Measurements from ENCODE around the gene ARHGEF16. TPM values are rescaled to one million over a fixed set of nuclear protein-coding genes. Genes with fewer than 3 reads are reported as not detected.

ARHGEF16 gene
- total RNA-seq, 1 experiment from 2014 or later = 10.1 TPM

- Histone ChIP-seq H3K9me3 (ENCODE audit: control insufficient read depth, insufficient read depth, low read depth, low read length) (no peaks in the 10 kb centered on the region), H3K27me3 (ENCODE audit: control insufficient read depth, insufficient read depth, low read length) (no peaks in the 10 kb centered on the region), H3K4me1 (ENCODE audit: control insufficient read depth, insufficient read depth, low read length) (peaks cover 10% of the 10 kb centered on the region), H3K27ac (ENCODE audit: low read length) (no peak overlapping the region), H3K36me3 (ENCODE audit: control insufficient read depth, insufficient read depth, low read length) (no peaks in the 10 kb centered on the region), H3K4me3 (ENCODE audit: low read depth in 2 of 2, low read length in 2 of 2) (no peak overlapping the region)
- TF ChIP-seq POLR2AphosphoS5 (IDR thresholded peaks at IDR 0.05; ENCODE audit: low read depth, low read length) = no peak
- intact Hi-C loops (cut with micrococcal nuclease; ENCODE audit: unreplicated experiment) = no loop called here
- in situ Hi-C loops (cut with HindIII; ENCODE audit: low pct_unique_long_range_greater_than_20kb, low sequenced_read_pairs) = no loop called here
- no peak for DNase-seq (ENCODE audit: low read depth, low spot score)
- no TSS peak for BruUV-seq (replicated peaks)
- ChIA-PET POLR2A (no interaction called here), CTCF (interaction anchor here (0.6 to 1.3 kb wide), 3 partner anchors 11 to 96 kb away, joined by 3 to 4 read pairs (median 4); no protein-coding TSS in a partner anchor)
- no peak for ATAC-seq
Observed at GRCh38 chr1:3518756-3519155, 64.3 kb downstream of the ARHGEF16 start.

DNA sequence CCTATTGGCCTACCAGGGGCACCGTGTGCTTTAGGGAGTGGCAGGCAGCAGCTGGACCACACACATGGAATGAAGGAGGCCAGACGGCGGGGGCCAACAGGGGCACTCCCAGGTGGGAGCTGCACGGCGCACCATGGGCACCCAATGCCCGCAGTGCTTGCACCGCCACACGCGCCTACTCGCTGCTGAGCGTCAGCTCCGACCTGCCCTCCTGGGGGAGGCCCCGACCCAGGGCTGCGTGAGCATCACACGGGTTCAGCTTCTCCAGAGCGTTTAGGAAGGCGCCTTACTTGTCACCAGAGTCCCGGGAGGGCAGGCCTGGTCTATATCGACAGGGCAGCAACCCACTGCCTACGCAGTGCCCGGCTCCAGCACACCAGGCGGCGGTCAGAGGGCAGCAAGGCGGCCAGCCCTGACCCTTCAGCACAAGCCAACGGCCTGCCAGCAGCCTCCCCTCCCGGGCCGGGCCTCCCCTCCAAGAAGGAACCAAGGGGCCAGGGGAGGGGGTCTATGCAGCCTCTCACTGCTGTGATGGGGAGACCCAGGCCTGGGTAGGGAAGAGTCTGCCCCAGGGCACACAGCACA, 64.9 kb downstream of the ARHGEF16 start:
- Histone ChIP-seq H3K4me3 (ENCODE audit: low read depth in 2 of 2, low read length in 2 of 2) (no peak overlapping the region), H3K36me3 (ENCODE audit: control insufficient read depth, insufficient read depth, low read length) (no peaks in the 10 kb centered on the region), H3K9me3 (ENCODE audit: control insufficient read depth, insufficient read depth, low read depth, low read length) (no peaks in the 10 kb centered on the region), H3K4me1 (ENCODE audit: control insufficient read depth, insufficient read depth, low read length) (peaks cover 10% of the 10 kb centered on the region), H3K27me3 (ENCODE audit: control insufficient read depth, insufficient read depth, low read length) (no peaks in the 10 kb centered on the region), H3K27ac (ENCODE audit: low read length) (no peak overlapping the region)
- POLR2A ChIA-PET = no interaction called here
- ATAC-seq = no peak
- no TSS peak for BruUV-seq (replicated peaks)
- in situ Hi-C loops (cut with HindIII; ENCODE audit: low pct_unique_long_range_greater_than_20kb, low sequenced_read_pairs) = no loop called here
- no peak for TF ChIP-seq SIN3A (IDR thresholded peaks at IDR 0.05; ENCODE audit: borderline replicate concordance, insufficient read depth, low read depth, low read length)
- TF ChIP-seq, protein P1, sequence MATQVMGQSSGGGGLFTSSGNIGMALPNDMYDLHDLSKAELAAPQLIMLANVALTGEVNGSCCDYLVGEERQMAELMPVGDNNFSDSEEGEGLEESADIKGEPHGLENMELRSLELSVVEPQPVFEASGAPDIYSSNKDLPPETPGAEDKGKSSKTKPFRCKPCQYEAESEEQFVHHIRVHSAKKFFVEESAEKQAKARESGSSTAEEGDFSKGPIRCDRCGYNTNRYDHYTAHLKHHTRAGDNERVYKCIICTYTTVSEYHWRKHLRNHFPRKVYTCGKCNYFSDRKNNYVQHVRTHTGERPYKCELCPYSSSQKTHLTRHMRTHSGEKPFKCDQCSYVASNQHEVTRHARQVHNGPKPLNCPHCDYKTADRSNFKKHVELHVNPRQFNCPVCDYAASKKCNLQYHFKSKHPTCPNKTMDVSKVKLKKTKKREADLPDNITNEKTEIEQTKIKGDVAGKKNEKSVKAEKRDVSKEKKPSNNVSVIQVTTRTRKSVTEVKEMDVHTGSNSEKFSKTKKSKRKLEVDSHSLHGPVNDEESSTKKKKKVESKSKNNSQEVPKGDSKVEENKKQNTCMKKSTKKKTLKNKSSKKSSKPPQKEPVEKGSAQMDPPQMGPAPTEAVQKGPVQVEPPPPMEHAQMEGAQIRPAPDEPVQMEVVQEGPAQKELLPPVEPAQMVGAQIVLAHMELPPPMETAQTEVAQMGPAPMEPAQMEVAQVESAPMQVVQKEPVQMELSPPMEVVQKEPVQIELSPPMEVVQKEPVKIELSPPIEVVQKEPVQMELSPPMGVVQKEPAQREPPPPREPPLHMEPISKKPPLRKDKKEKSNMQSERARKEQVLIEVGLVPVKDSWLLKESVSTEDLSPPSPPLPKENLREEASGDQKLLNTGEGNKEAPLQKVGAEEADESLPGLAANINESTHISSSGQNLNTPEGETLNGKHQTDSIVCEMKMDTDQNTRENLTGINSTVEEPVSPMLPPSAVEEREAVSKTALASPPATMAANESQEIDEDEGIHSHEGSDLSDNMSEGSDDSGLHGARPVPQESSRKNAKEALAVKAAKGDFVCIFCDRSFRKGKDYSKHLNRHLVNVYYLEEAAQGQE (IDR thresholded peaks at IDR 0.05; ENCODE audit: insufficient read depth in 1 of 2, low read depth in 2 of 2, low read length in 1 of 2) = no peak
- CTCF ChIA-PET = no interaction called here
- DNase-seq (ENCODE audit: low read depth, low spot score) = no peak
- intact Hi-C loops (cut with micrococcal nuclease; ENCODE audit: unreplicated experiment) = no loop called here

GRCh38 chr1:3520419-3521378, 66.2 kb downstream of the ARHGEF16 start:
- Histone ChIP-seq H3K36me3 (ENCODE audit: control insufficient read depth, insufficient read depth, low read length) (no peaks in the 10 kb centered on the region), H3K9me3 (ENCODE audit: control insufficient read depth, insufficient read depth, low read depth, low read length) (no peaks in the 10 kb centered on the region), H3K27me3 (ENCODE audit: control insufficient read depth, insufficient read depth, low read length) (no peaks in the 10 kb centered on the region), H3K4me1 (ENCODE audit: control insufficient read depth, insufficient read depth, low read length) (peaks cover 10% of the 10 kb centered on the region), H3K4me3 (ENCODE audit: low read depth in 2 of 2, low read length in 2 of 2) (no peak overlapping the region), H3K27ac (ENCODE audit: low read length) (no peak overlapping the region)
- ATAC-seq = no peak
- ChIA-PET CTCF (no interaction called here), POLR2A (no interaction called here)
- intact Hi-C loops (cut with micrococcal nuclease; ENCODE audit: unreplicated experiment) = no loop called here
- no peak for DNase-seq (ENCODE audit: low read depth, low spot score)
- in situ Hi-C loops (cut with HindIII; ENCODE audit: low pct_unique_long_range_greater_than_20kb, low sequenced_read_pairs) = no loop called here
- no TSS peak for BruUV-seq (replicated peaks)
- TF ChIP-seq SIN3A (IDR thresholded peaks at IDR 0.05; ENCODE audit: borderline replicate concordance, insufficient read depth, low read depth, low read length) (no peak), POLR2AphosphoS5 (IDR thresholded peaks at IDR 0.05; ENCODE audit: low read depth, low read length) (no peak), TCF7L2 (IDR thresholded peaks at IDR 0.05; ENCODE audit: low read depth, low read length) (no peak)
- TF ChIP-seq, protein P1 (IDR thresholded peaks at IDR 0.05; ENCODE audit: insufficient read depth in 1 of 2, low read depth in 2 of 2, low read length in 1 of 2) = no peak
- TF ChIP-seq, protein P2, sequence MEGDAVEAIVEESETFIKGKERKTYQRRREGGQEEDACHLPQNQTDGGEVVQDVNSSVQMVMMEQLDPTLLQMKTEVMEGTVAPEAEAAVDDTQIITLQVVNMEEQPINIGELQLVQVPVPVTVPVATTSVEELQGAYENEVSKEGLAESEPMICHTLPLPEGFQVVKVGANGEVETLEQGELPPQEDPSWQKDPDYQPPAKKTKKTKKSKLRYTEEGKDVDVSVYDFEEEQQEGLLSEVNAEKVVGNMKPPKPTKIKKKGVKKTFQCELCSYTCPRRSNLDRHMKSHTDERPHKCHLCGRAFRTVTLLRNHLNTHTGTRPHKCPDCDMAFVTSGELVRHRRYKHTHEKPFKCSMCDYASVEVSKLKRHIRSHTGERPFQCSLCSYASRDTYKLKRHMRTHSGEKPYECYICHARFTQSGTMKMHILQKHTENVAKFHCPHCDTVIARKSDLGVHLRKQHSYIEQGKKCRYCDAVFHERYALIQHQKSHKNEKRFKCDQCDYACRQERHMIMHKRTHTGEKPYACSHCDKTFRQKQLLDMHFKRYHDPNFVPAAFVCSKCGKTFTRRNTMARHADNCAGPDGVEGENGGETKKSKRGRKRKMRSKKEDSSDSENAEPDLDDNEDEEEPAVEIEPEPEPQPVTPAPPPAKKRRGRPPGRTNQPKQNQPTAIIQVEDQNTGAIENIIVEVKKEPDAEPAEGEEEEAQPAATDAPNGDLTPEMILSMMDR (IDR thresholded peaks at IDR 0.05) = no peak
